K562 (cell line): ENCODE data around the gene PIKFYVE. TPM values are rescaled to one million over a fixed set of nuclear protein-coding genes. Genes with fewer than 3 reads are reported as not detected.

ENCODE experiments used
- ATAC-seq: fragments of 200-7000 bp; cut with Tn5 transposase; 3 replicates; pipeline ENCODE4 v1.9.1; 2020; ENCODE audit warnings: moderate library complexity
- BruUV-seq: library from RNA; stranded (reverse); fragments of 400-500 nt; replicated peaks from 2 replicates; lab custom pipeline; 2021; lab: Mats Ljungman, UMichigan
- CTCF ChIA-PET: fragments of 300-600 bp; formaldehyde crosslinking; extraction: SDS; loops from one replicate; lab custom pipeline; 2021; ENCODE audit warnings: low intra/inter-chr PET ratio; lab: Yijun Ruan, JAX
- POLR2A ChIA-PET: fragments of 300-600, 350-650 bp; sonication (Branson Sonifier 250); formaldehyde crosslinking; extraction: SDS; loops from one replicate; lab custom pipeline; 2021; ENCODE audit warnings: antibody characterized with exemption, inconsistent platforms; lab: Yijun Ruan, JAX
- DNase-seq, 4 experiments: peaks; one replicate each; pipeline versions ENCODE4 v3.0.0 to v3.0.0-alpha.2; 2011 to 2018; ENCODE audit warnings: low spot score in 3 of 4, mixed read lengths in 3 of 4; ENCODE audit errors: extremely low read depth in 1 of 4
- FAIRE-seq: peaks from 2 replicates; lab custom pipeline; 2011; peaks lifted over from hg19 to GRCh38; lab: Jason Lieb, UNC
- H2AFZ ChIP-seq: 2 replicates; pipeline ENCODE4 v1.6.0; 2011; ENCODE audit warnings: low read depth, low read length, control low read depth, inconsistent platforms
- H3K27ac ChIP-seq: fragments of 200-600 bp; 3 replicates; pipeline ENCODE4 v1.8.0; 2011; ENCODE audit warnings: low read depth, mild to moderate bottlenecking, control low read depth, inconsistent platforms, low read length, moderate library complexity, mixed read lengths; ENCODE audit errors: extremely low read depth
- H3K27me3 ChIP-seq, 2 experiments: fragments of 300-600 bp in 1 of 2; 2 replicates in 1 of 2; 3 replicates in 1 of 2; pipeline versions ENCODE4 v1.6.0 to v1.8.0; 2011; ENCODE audit warnings: inconsistent platforms in 2 of 2, low read length in 2 of 2, mild to moderate bottlenecking in 1 of 2, mixed read lengths in 1 of 2, moderate library complexity in 1 of 2; ENCODE audit not compliant: control insufficient read depth in 2 of 2, insufficient read depth in 2 of 2
- H3K36me3 ChIP-seq: fragments of 300-600 bp; 3 replicates; pipeline ENCODE4 v1.8.0; 2011; ENCODE audit warnings: mild to moderate bottlenecking, low read length, inconsistent platforms; ENCODE audit not compliant: control insufficient read depth, insufficient read depth
- H3K4me1 ChIP-seq, 2 experiments: fragments of 200-600 bp in 1 of 2; replicated peaks in 1 of 2; 2 replicates in 1 of 2; 3 replicates in 1 of 2; pipeline versions ENCODE4 v1.5.1 to v1.8.0; 2011; ENCODE audit warnings: inconsistent platforms in 2 of 2, low read length in 2 of 2, mild to moderate bottlenecking in 1 of 2, mixed read lengths in 1 of 2, moderate library complexity in 1 of 2; ENCODE audit not compliant: control insufficient read depth in 2 of 2, insufficient read depth in 2 of 2
- H3K4me2 ChIP-seq: 2 replicates; pipeline ENCODE4 v1.6.1; 2011; ENCODE audit warnings: low read length, control low read depth, inconsistent platforms, mixed read lengths; ENCODE audit not compliant: insufficient read depth
- H3K4me3 ChIP-seq: fragments of 200-600 bp; sonication (generic), shearing (Covaris generic); 2 replicates; pipeline ENCODE4 v1.5.1; 2016; ENCODE audit warnings: control low read depth, inconsistent platforms
- H3K79me2 ChIP-seq: fragments of 200-600 bp; 3 replicates; pipeline ENCODE4 v1.8.0; 2011; ENCODE audit warnings: low read length, inconsistent platforms; ENCODE audit not compliant: control insufficient read depth, insufficient read depth
- H3K9ac ChIP-seq, 2 experiments: 2 replicates each; pipeline versions ENCODE4 v1.6.0 to v1.6.1; 2011; ENCODE audit warnings: low read depth in 2 of 2, low read length in 2 of 2, control low read depth in 1 of 2, inconsistent platforms in 1 of 2, mild to moderate bottlenecking in 1 of 2, mixed read lengths in 1 of 2; ENCODE audit not compliant: insufficient read depth in 1 of 2
- H3K9me1 ChIP-seq: one replicate; pipeline ENCODE4 v1.6.0; 2011; ENCODE audit warnings: inconsistent platforms, mild to moderate bottlenecking, low read length, moderate library complexity; ENCODE audit not compliant: control insufficient read depth, insufficient read depth
- H3K9me3 ChIP-seq: replicated peaks from 2 replicates; pipeline ENCODE4 v1.5.1; 2011; ENCODE audit warnings: low read depth, low read length, inconsistent platforms; ENCODE audit not compliant: control insufficient read depth, insufficient read depth
- H4K20me1 ChIP-seq: replicated peaks from 2 replicates; pipeline ENCODE4 v1.6.1; 2011; ENCODE audit warnings: low read length, inconsistent platforms, mixed read lengths; ENCODE audit not compliant: control insufficient read depth, insufficient read depth
- CREB1 ChIP-seq, 2 experiments: sonication (generic) in 1 of 2; formaldehyde crosslinking in 1 of 2; IDR thresholded peaks; 2 replicates each; pipeline versions ENCODE4 v1.6.1 to v1.8.0; 2012 to 2022; ENCODE audit warnings: inconsistent platforms in 1 of 2, mild to moderate bottlenecking in 1 of 2, missing genetic modification reagents in 1 of 2, moderate library complexity in 1 of 2
- ESRRA ChIP-seq: fragments of 450-650 bp; IDR thresholded peaks from 2 replicates; pipeline ENCODE4 v1.6.1; 2014; ENCODE audit warnings: low read depth, mild to moderate bottlenecking, moderate library complexity, borderline replicate concordance
- IRF2 ChIP-seq: sonication (generic); formaldehyde crosslinking; IDR thresholded peaks from 2 replicates; pipeline ENCODE4 v1.8.1; 2022; ENCODE audit warnings: mild to moderate bottlenecking, missing genetic modification reagents
- RBM14 ChIP-seq: fragments of 200-400 bp; formaldehyde crosslinking; IDR thresholded peaks from 2 replicates; pipeline ENCODE4 v1.6.1; 2018; ENCODE audit warnings: low read depth, mild to moderate bottlenecking, low read length, moderate library complexity, borderline replicate concordance; ENCODE audit not compliant: insufficient read depth
- RFX7 ChIP-seq: fragments of 250-450 bp; sonication (Bioruptor Pico); IDR thresholded peaks from 2 replicates; pipeline ENCODE4 v1.5.1; 2021; ENCODE audit warnings: mild to moderate bottlenecking
- SREBF2 ChIP-seq: sonication (generic); formaldehyde crosslinking; IDR thresholded peaks from 2 replicates; pipeline ENCODE4 v1.4.0; 2020; ENCODE audit warnings: mild to moderate bottlenecking, missing genetic modification reagents
- STAT5A ChIP-seq: IDR thresholded peaks from 2 replicates; pipeline ENCODE4 v1.6.1; 2012; ENCODE audit warnings: low read length, inconsistent platforms, borderline replicate concordance
- YBX1 ChIP-seq: fragments of 450-650 bp; IDR thresholded peaks from 2 replicates; pipeline ENCODE4 v1.7.1; 2016; ENCODE audit warnings: mild to moderate bottlenecking
- ZBTB17 ChIP-seq: fragments of 450-650 bp; formaldehyde crosslinking; IDR thresholded peaks from 2 replicates; pipeline ENCODE4 v1.4.0; 2020; ENCODE audit warnings: mild to moderate bottlenecking
- ZNF23 ChIP-seq: fragments of 250-450 bp; sonication (Bioruptor Pico); IDR thresholded peaks from 2 replicates; pipeline ENCODE4 v1.4.0; 2020; ENCODE audit warnings: mild to moderate bottlenecking
- ZNF3 ChIP-seq: fragments of 250-450 bp; sonication (Bioruptor Pico); IDR thresholded peaks from 2 replicates; pipeline ENCODE4 v1.5.0; 2021; ENCODE audit warnings: mild to moderate bottlenecking, moderate library complexity
- WGBS: fragments of 100-300 bp; shearing (Covaris generic); methylation state at CpG from one replicate; pipeline ENCODE4 v1.1.6; 2016; ENCODE audit warnings: low coverage, mixed read lengths; ENCODE audit not compliant: insufficient coverage; ENCODE audit errors: missing lambda C conversion rate; 5-methylcytosine and 5-hydroxymethylcytosine counted together
- in situ Hi-C: fragments of 300-500 bp; cut with MboI; formaldehyde crosslinking; loops from 4 replicates; pipeline ENCODE4 v1.15.0; 2018; ENCODE audit warnings: inconsistent platforms, mixed read lengths
- intact Hi-C: fragments of 100-400 bp; cut with micrococcal nuclease; formaldehyde crosslinking; loops from 2 replicates; pipeline ENCODE4 v1.14.2; 2022
- polyA plus RNA-seq, 8 experiments: library from polyadenylated mRNA; depleted of rRNA in 4 of 8; stranded (reverse) in 5 of 8; unstranded in 3 of 8; fragments of >200 nt; fragmentation: Nextera tagmentation in 2 of 8; fragmentation: Illumina TruSeq in 1 of 8; extraction: Ambion mirVana in 2 of 8; extraction: Trizol in 1 of 8; gene quantifications; 2 replicates each; pipeline versions ENCODE4 v1.2.1 to v1.2.3, GENCODE V29; 2011 to 2014; ENCODE audit warnings: inconsistent platforms in 1 of 8, missing spikeins in 1 of 8
- total RNA-seq, 7 experiments: library from RNA; depleted of rRNA in 6 of 7; stranded (reverse); fragments of >200 nt in 6 of 7; fragmentation: Illumina TruSeq in 2 of 7; extraction: Trizol in 2 of 7; gene quantifications; 2 replicates each; pipeline versions ENCODE4 v1.2.1 to v1.2.3, GENCODE V29; 2011 to 2021; ENCODE audit warnings: low replicate concordance in 1 of 7
- TF ChIP-seq, protein P1 (sequence below): fragments of 450-650 bp; formaldehyde crosslinking; IDR thresholded peaks from 2 replicates; pipeline ENCODE4 v1.4.0; 2020; ENCODE audit warnings: mild to moderate bottlenecking, moderate library complexity
- TF ChIP-seq, protein P2 (sequence below): fragments of 450-650 bp; IDR thresholded peaks from 2 replicates; pipeline ENCODE4 v1.6.1; 2016; ENCODE audit warnings: low read depth
- TF ChIP-seq, protein P3 (sequence below): sonication (generic); formaldehyde crosslinking; IDR thresholded peaks from 2 replicates; pipeline ENCODE4 v1.5.0; 2020; ENCODE audit warnings: missing genetic modification reagents

The PIKFYVE gene
- total and polyA plus RNA-seq, 9 of the 15 experiments (the other 6 are each of a cell fraction or from before 2014, with no cell fraction given) = 3.6 to 25.6 (median 16.7) TPM

DNA sequence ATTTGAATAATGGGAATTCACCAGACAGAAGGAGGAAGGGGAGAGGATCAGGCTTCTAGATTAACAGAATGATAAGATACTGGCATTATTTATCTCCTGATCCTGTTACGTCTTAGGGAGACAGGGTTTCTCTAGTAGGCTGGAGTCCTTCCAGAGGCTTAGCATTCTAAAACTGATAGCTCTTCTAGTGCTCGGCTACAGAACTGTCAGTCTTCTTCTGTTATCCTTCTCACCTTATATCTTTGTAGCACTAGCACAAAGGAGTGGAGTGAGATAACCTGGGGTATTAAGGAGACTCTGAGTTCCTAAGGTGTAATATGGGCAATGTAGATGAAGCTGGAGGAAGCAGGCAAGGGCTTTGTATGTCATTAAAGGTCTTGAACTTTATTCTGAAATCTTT is 52.1 kb downstream of the PIKFYVE start:
- in situ Hi-C loops = no loop called here
- Histone ChIP-seq H3K27ac (no peak overlapping the region), H4K20me1 (no peaks in the 10 kb centered on the region), H3K27me3 (no peaks in the 10 kb centered on the region), H3K4me1 (no peaks in the 10 kb centered on the region), H3K9ac (no peak overlapping the region), H3K4me3 (no peak overlapping the region), H3K9me1 (no peaks in the 10 kb centered on the region), H2AFZ (no peak overlapping the region), H3K9me3 (no peaks in the 10 kb centered on the region), H3K36me3 (peaks cover 53% of the 10 kb centered on the region), H3K4me2 (no peak overlapping the region), H3K79me2 (no peaks in the 10 kb centered on the region)
- no peak for FAIRE-seq
- no peak for ATAC-seq
- ChIA-PET POLR2A (no interaction called here), CTCF (no interaction called here)
- BruUV-seq = no TSS peak
- no peak for DNase-seq
- 83% methylated on average over 2 of the region's 2 CpGs for WGBS
- intact Hi-C loops = no loop called here
- TF ChIP-seq RFX7 (CRISPR knock-in tag) (no peak), ESRRA (no peak), CREB1 (IDR thresholded peaks at IDR 0.05) (no peak), CREB1 (CRISPR knock-in tag; IDR thresholded peaks at IDR 0.05) (no peak), YBX1 (no peak), IRF2 (CRISPR knock-in tag) (no peak), ZNF3 (no peak), ZNF23 (CRISPR knock-in tag) (no peak), SREBF2 (CRISPR knock-in tag) (no peak), ZBTB17 (no peak), STAT5A (no peak), RBM14 (no peak)
- TF ChIP-seq, protein P1, sequence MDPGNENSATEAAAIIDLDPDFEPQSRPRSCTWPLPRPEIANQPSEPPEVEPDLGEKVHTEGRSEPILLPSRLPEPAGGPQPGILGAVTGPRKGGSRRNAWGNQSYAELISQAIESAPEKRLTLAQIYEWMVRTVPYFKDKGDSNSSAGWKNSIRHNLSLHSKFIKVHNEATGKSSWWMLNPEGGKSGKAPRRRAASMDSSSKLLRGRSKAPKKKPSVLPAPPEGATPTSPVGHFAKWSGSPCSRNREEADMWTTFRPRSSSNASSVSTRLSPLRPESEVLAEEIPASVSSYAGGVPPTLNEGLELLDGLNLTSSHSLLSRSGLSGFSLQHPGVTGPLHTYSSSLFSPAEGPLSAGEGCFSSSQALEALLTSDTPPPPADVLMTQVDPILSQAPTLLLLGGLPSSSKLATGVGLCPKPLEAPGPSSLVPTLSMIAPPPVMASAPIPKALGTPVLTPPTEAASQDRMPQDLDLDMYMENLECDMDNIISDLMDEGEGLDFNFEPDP (CRISPR knock-in tag) = no peak
- TF ChIP-seq, protein P2, sequence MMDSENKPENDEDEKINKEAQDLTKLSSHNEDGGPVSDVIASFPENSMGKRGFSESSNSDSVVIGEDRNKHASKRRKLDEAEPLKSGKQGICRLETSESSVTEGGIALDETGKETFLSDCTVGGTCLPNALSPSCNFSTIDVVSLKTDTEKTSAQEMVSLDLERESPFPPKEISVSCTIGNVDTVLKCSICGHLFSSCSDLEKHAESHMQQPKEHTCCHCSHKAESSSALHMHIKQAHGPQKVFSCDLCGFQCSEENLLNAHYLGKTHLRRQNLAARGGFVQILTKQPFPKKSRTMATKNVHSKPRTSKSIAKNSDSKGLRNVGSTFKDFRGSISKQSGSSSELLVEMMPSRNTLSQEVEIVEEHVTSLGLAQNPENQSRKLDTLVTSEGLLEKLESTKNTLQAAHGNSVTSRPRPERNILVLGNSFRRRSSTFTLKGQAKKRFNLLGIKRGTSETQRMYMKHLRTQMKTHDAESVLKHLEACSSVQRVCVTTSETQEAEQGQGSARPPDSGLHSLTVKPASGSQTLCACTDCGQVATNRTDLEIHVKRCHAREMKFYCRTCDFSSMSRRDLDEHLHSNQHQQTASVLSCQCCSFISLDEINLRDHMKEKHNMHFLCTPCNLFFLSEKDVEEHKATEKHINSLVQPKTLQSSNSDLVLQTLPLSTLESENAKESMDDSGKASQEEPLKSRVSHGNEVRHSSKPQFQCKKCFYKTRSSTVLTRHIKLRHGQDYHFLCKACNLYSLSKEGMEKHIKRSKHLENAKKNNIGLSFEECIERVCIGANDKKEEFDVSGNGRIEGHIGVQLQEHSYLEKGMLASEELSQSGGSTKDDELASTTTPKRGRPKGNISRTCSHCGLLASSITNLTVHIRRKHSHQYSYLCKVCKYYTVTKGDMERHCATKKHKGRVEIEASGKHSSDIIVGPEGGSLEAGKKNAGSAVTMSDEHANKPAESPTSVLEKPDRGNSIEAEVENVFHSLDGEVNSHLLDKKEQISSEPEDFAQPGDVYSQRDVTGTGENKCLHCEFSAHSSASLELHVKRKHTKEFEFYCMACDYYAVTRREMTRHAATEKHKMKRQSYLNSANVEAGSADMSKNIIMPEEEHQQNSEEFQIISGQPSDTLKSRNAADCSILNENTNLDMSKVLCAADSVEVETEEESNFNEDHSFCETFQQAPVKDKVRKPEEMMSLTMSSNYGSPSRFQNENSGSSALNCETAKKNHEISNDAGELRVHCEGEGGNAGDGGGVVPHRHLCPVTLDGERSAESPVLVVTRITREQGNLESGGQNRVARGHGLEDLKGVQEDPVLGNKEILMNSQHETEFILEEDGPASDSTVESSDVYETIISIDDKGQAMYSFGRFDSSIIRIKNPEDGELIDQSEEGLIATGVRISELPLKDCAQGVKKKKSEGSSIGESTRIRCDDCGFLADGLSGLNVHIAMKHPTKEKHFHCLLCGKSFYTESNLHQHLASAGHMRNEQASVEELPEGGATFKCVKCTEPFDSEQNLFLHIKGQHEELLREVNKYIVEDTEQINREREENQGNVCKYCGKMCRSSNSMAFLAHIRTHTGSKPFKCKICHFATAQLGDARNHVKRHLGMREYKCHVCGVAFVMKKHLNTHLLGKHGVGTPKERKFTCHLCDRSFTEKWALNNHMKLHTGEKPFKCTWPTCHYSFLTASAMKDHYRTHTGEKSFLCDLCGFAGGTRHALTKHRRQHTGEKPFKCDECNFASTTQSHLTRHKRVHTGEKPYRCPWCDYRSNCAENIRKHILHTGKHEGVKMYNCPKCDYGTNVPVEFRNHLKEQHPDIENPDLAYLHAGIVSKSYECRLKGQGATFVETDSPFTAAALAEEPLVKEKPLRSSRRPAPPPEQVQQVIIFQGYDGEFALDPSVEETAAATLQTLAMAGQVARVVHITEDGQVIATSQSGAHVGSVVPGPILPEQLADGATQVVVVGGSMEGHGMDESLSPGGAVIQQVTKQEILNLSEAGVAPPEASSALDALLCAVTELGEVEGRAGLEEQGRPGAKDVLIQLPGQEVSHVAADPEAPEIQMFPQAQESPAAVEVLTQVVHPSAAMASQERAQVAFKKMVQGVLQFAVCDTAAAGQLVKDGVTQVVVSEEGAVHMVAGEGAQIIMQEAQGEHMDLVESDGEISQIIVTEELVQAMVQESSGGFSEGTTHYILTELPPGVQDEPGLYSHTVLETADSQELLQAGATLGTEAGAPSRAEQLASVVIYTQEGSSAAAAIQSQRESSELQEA = no peak
- TF ChIP-seq, protein P3, sequence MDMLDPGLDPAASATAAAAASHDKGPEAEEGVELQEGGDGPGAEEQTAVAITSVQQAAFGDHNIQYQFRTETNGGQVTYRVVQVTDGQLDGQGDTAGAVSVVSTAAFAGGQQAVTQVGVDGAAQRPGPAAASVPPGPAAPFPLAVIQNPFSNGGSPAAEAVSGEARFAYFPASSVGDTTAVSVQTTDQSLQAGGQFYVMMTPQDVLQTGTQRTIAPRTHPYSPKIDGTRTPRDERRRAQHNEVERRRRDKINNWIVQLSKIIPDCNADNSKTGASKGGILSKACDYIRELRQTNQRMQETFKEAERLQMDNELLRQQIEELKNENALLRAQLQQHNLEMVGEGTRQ (CRISPR knock-in tag) = no peak
